Neural cell (in vitro differentiated cells): Measurements from ENCODE around the gene NPM3. TPM values are rescaled to one million over a fixed set of nuclear protein-coding genes. Genes with fewer than 3 reads are reported as not detected.

Source experiments
- H2AFZ ChIP-seq: fragments of 200-600, 300-800 bp; sonication (generic), shearing (Covaris generic); 2 replicates; pipeline ENCODE4 v1.6.0; 2014; ENCODE audit warnings: low read depth, mild to moderate bottlenecking, antibody characterized with exemption, low read length, moderate library complexity
- H3F3A ChIP-seq: fragments of 200-600 bp; shearing (Covaris generic); 2 replicates; pipeline ENCODE4 v1.6.1; 2016; ENCODE audit warnings: mild to moderate bottlenecking, moderate library complexity, mixed read lengths, antibody characterized with exemption, low read length; ENCODE audit not compliant: insufficient read depth, poor library complexity, severe bottlenecking
- H3K27ac ChIP-seq: fragments of 200-600, 300-800 bp; sonication (generic), shearing (Covaris generic); 2 replicates; pipeline ENCODE4 v1.5.1; 2014; ENCODE audit warnings: mild to moderate bottlenecking, low read length, moderate library complexity
- H3K27me3 ChIP-seq: fragments of 300-800, 200-600 bp; sonication (generic), shearing (Covaris generic); 2 replicates; pipeline ENCODE4 v1.6.0; 2014; ENCODE audit warnings: mild to moderate bottlenecking, low read depth, low read length, moderate library complexity; ENCODE audit not compliant: insufficient read depth
- H3K36me3 ChIP-seq: fragments of 300-800, 200-600 bp; sonication (generic), shearing (Covaris generic); 2 replicates; pipeline ENCODE4 v1.5.1; 2014; ENCODE audit warnings: mild to moderate bottlenecking, antibody characterized with exemption, low read length, moderate library complexity; ENCODE audit not compliant: insufficient read depth
- H3K4me2 ChIP-seq: fragments of 300-800, 200-600 bp; sonication (generic), shearing (Covaris generic); 2 replicates; pipeline ENCODE4 v1.6.0; 2014; ENCODE audit warnings: mild to moderate bottlenecking, low read length
- H3K4me3 ChIP-seq: fragments of 300-800, 200-600 bp; sonication (generic), shearing (Covaris generic); 2 replicates; pipeline ENCODE4 v1.5.1; 2014; ENCODE audit warnings: mild to moderate bottlenecking, low read length, moderate library complexity
- H3K79me2 ChIP-seq: fragments of 200-600 bp; shearing (Covaris generic); replicated peaks from 2 replicates; pipeline ENCODE4 v1.6.0; 2014; ENCODE audit warnings: mild to moderate bottlenecking, low read length, moderate library complexity; ENCODE audit not compliant: insufficient read depth
- H3K9ac ChIP-seq: fragments of 300-800, 200-600 bp; sonication (generic), shearing (Covaris generic); 2 replicates; pipeline ENCODE4 v1.6.1; 2016; ENCODE audit warnings: mild to moderate bottlenecking, low read length, mixed read lengths
- H3K9me2 ChIP-seq: fragments of 200-600 bp; shearing (Covaris generic); 2 replicates; pipeline ENCODE4 v1.6.1; 2016; ENCODE audit warnings: mild to moderate bottlenecking, low read length, mixed read lengths; ENCODE audit not compliant: insufficient read depth
- H3K9me3 ChIP-seq: fragments of 200-600, 300-800 bp; sonication (generic), shearing (Covaris generic); 2 replicates; pipeline ENCODE4 v1.6.1; 2016; ENCODE audit warnings: mild to moderate bottlenecking, mixed run types, low read length, moderate library complexity, mixed read lengths
- H4K20me1 ChIP-seq: fragments of 200-600 bp; shearing (Covaris generic); 2 replicates; pipeline ENCODE4 v1.6.1; 2016; ENCODE audit warnings: mild to moderate bottlenecking, mixed run types; ENCODE audit not compliant: insufficient read depth
- EP300 ChIP-seq: fragments of 450-650 bp; conservative IDR thresholded peaks from 2 replicates; pipeline ENCODE4 v1.6.1; 2014; ENCODE audit warnings: antibody characterized with exemption, mild to moderate bottlenecking, moderate library complexity; ENCODE audit not compliant: poor library complexity, severe bottlenecking
- EZH2 ChIP-seq: fragments of 200-600, 300-800 bp; shearing (Covaris generic), sonication (generic); IDR thresholded peaks from 2 replicates; pipeline ENCODE4 v1.6.1; 2014; ENCODE audit warnings: antibody characterized with exemption, low read length, borderline replicate concordance, mild to moderate bottlenecking; ENCODE audit not compliant: insufficient read depth, poor library complexity, severe bottlenecking
- MXI1 ChIP-seq: fragments of 450-650 bp; conservative IDR thresholded peaks from 2 replicates; pipeline ENCODE4 v1.6.1; 2014; ENCODE audit warnings: antibody characterized with exemption, mild to moderate bottlenecking; ENCODE audit not compliant: poor library complexity, severe bottlenecking
- POLR2AphosphoS5 ChIP-seq: IDR thresholded peaks from 2 replicates; pipeline ENCODE4 v1.6.1; 2012
- RAD21 ChIP-seq: fragments of 450-650 bp; conservative IDR thresholded peaks from 2 replicates; pipeline ENCODE4 v1.6.1; 2014; ENCODE audit warnings: antibody characterized with exemption, mild to moderate bottlenecking, moderate library complexity
- SMC3 ChIP-seq: fragments of 450-650 bp; conservative IDR thresholded peaks from 2 replicates; pipeline ENCODE4 v1.6.1; 2014; ENCODE audit warnings: antibody characterized with exemption, mild to moderate bottlenecking, moderate library complexity; ENCODE audit not compliant: poor library complexity
- TAF1 ChIP-seq: IDR thresholded peaks from 2 replicates; pipeline ENCODE4 v1.6.1; 2012; ENCODE audit warnings: low read depth
- polyA plus RNA-seq: library from polyadenylated mRNA; depleted of rRNA; stranded (reverse); fragments of >200 nt; gene quantifications from 2 replicates; pipeline ENCODE4 v1.2.3, GENCODE V29; 2014
- TF ChIP-seq, protein P1 (sequence below): IDR thresholded peaks from 2 replicates; pipeline ENCODE4 v1.6.1; 2012; ENCODE audit warnings: borderline replicate concordance
- TF ChIP-seq, protein P2 (sequence below): fragments of 450-650 bp; IDR thresholded peaks from 2 replicates; pipeline ENCODE4 v1.5.1; 2014; ENCODE audit warnings: antibody characterized with exemption, mild to moderate bottlenecking, moderate library complexity; ENCODE audit not compliant: poor library complexity, severe bottlenecking

The NPM3 gene
- polyA plus RNA-seq, 1 donor from 2014 or later, result 53.0 TPM

DNA sequence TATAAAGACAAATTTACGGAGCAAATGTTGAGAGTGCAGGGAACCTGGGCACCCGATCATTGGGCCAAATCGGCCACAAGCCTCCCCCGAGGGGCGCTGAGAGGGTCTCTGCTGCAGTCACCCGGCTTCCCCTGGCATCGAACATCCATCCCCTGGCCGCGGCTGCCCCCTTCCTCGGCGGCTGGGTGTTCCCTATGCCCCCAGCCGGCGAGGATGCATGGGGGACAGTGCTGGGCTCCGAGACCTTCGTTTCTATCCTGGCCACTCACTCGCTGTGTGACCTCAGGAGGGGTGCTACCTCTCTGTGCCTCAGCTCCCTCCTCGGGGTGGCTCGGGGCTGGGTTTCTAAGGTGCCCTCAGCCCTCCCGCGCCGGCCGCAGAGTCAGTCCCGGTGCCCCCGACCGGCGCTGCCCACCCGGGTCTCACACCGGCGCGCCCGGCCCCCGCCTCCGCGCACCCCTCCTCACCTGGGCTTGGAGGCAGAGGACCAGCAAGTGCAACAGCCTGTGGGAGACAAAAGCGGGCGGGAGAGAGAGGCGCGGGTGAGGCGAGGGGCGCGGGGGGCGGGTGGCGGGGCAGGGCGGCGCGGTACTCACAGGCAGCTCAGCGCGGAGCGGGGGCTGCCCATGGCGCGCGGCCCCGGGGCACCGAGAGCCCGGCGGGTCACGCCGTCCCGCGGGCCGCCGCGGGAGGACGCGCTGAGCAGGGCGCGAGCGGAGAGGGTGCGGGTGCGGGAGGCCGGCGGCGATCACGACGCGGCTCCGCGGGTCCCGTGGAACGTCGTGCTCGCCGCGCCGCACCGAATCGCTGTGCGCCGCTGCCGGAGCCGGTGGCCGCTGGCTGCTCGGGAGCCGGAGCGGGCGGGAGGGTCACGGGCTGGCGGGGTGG lies 7.7 kb downstream of the NPM3 start, which contains the start of gene FGF8:
Gene FGF8 (minus strand): TSS at position 842 of the 888 bp plus-strand sequence. CDS start 214 bp downstream, at position 628.
- H3K27me3 ChIP-seq, result peaks cover 85% of the 10 kb centered on the region
- no peaks in the 10 kb centered on the region for H3K9me3 ChIP-seq
- H3K36me3 ChIP-seq, result no peaks in the 10 kb centered on the region
- no peak within 1 kb of the TSS for H3K4me2 ChIP-seq
- H3K79me2 ChIP-seq, result no peaks in the 10 kb centered on the region
- no peaks in the 10 kb centered on the region for H3F3A ChIP-seq
- no peak within 1 kb of the TSS for H3K27ac ChIP-seq
- H3K9me2 ChIP-seq, result no peaks in the 10 kb centered on the region
- peak within 1 kb of the TSS; percentile 63 for H3K4me3 ChIP-seq
- no peak within 1 kb of the TSS for H2AFZ ChIP-seq
- TF ChIP-seq EZH2 (no peak), POLR2AphosphoS5 (no peak), MXI1 (no peak), EP300 (no peak), SMC3 (no peak), TAF1 (no peak), RAD21 (no peak)
- TF ChIP-seq, protein P1, sequence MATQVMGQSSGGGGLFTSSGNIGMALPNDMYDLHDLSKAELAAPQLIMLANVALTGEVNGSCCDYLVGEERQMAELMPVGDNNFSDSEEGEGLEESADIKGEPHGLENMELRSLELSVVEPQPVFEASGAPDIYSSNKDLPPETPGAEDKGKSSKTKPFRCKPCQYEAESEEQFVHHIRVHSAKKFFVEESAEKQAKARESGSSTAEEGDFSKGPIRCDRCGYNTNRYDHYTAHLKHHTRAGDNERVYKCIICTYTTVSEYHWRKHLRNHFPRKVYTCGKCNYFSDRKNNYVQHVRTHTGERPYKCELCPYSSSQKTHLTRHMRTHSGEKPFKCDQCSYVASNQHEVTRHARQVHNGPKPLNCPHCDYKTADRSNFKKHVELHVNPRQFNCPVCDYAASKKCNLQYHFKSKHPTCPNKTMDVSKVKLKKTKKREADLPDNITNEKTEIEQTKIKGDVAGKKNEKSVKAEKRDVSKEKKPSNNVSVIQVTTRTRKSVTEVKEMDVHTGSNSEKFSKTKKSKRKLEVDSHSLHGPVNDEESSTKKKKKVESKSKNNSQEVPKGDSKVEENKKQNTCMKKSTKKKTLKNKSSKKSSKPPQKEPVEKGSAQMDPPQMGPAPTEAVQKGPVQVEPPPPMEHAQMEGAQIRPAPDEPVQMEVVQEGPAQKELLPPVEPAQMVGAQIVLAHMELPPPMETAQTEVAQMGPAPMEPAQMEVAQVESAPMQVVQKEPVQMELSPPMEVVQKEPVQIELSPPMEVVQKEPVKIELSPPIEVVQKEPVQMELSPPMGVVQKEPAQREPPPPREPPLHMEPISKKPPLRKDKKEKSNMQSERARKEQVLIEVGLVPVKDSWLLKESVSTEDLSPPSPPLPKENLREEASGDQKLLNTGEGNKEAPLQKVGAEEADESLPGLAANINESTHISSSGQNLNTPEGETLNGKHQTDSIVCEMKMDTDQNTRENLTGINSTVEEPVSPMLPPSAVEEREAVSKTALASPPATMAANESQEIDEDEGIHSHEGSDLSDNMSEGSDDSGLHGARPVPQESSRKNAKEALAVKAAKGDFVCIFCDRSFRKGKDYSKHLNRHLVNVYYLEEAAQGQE, result no peak
- TF ChIP-seq, protein P2, sequence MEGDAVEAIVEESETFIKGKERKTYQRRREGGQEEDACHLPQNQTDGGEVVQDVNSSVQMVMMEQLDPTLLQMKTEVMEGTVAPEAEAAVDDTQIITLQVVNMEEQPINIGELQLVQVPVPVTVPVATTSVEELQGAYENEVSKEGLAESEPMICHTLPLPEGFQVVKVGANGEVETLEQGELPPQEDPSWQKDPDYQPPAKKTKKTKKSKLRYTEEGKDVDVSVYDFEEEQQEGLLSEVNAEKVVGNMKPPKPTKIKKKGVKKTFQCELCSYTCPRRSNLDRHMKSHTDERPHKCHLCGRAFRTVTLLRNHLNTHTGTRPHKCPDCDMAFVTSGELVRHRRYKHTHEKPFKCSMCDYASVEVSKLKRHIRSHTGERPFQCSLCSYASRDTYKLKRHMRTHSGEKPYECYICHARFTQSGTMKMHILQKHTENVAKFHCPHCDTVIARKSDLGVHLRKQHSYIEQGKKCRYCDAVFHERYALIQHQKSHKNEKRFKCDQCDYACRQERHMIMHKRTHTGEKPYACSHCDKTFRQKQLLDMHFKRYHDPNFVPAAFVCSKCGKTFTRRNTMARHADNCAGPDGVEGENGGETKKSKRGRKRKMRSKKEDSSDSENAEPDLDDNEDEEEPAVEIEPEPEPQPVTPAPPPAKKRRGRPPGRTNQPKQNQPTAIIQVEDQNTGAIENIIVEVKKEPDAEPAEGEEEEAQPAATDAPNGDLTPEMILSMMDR, result no peak
- peak within 1 kb of the TSS; percentile 31 for H3K9ac ChIP-seq
- H4K20me1 ChIP-seq, result no peaks in the 10 kb centered on the region

DNA sequence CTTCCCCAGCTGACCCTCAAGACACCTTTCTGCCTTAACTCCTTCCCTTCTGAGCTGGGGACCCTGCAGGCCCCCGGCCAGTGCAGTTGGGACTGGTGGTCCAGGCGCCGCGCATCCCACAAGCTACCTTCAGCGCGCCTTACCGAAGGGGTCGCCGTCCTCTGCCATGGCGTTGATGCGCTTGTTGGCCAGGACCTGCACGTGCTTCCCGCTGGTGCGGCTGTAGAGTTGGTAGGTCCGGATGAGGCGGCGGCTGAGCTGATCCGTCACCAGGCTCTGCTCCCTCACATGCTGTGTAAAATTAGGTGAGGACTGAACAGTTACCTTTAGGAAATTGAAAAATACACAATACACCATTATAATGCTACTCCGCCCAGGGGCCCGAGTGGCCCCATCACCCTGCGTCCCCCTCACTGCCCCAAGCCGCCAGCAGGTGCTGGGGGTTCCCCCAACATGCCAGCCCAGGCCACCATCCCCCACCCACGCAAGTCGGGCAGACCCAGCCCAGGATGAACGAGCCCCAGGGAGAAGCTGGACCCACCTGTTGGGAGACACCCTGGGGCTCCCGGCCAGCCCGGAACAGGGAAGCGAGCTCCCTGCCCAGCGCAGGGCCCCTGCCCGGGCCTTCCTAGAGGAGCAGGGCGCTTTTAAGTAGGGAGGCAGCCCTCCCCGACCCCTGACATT lies 8.5 kb downstream of the NPM3 start:
- Histone ChIP-seq H2AFZ (no peak overlapping the region), H3K9me2 (no peaks in the 10 kb centered on the region), H3K27me3 (peaks cover 79% of the 10 kb centered on the region), H3K36me3 (no peaks in the 10 kb centered on the region), H3K9ac (no peak overlapping the region), H3K4me3 (peak overlapping the region; percentile 63), H3F3A (no peaks in the 10 kb centered on the region), H3K27ac (no peak overlapping the region), H3K79me2 (no peaks in the 10 kb centered on the region), H4K20me1 (no peaks in the 10 kb centered on the region), H3K4me2 (no peak overlapping the region), H3K9me3 (no peaks in the 10 kb centered on the region)
- TF ChIP-seq, protein P1, result no peak
- TF ChIP-seq RAD21 (no peak), EP300 (no peak), POLR2AphosphoS5 (no peak), SMC3 (no peak), TAF1 (no peak), MXI1 (no peak)
- TF ChIP-seq, protein P2, result no peak
